Gastroesophageal sphincter (tissue), 4 donors: ENCODE measurements around the gene FHIP1A. TPM values are rescaled to one million over a fixed set of nuclear protein-coding genes. Genes with fewer than 3 reads are reported as not detected.

ENCODE experiments used
- ATAC-seq: fragments of 150-250 bp; one replicate; pipeline ENCODE4 v1.9.1; 2016; ENCODE audit warnings: mild to moderate bottlenecking, moderate library complexity
- H3K27ac ChIP-seq, 4 donors: fragments of 200-600 bp; sonication (generic) in 3 of 4; 1 replicate in 3 of 4; 2 replicates in 1 of 4; pipeline ENCODE4 v1.5.1; 2016 to 2019
- H3K27me3 ChIP-seq: fragments of 200-600 bp; sonication (generic); one replicate; pipeline ENCODE4 v1.5.1; 2019
- H3K36me3 ChIP-seq, 2 donors: fragments of 200-600 bp; sonication (generic); one replicate each; pipeline ENCODE4 v1.5.1; 2019; ENCODE audit warnings: control low read depth in 1 of 2
- H3K4me1 ChIP-seq, 3 donors: fragments of 200-600 bp; sonication (generic); 1 replicate in 2 of 3; 2 replicates in 1 of 3; pipeline ENCODE4 v1.5.1; 2016 to 2019; ENCODE audit warnings: control low read depth in 2 of 3
- H3K4me3 ChIP-seq, 2 donors: fragments of 200-600 bp; sonication (generic); one replicate each; pipeline ENCODE4 v1.5.1; 2019; ENCODE audit warnings: mild to moderate bottlenecking in 1 of 2, moderate library complexity in 1 of 2
- H3K9me3 ChIP-seq, 3 donors: fragments of 200-600 bp; sonication (generic); one replicate each; pipeline ENCODE4 v1.5.1; 2017 to 2019; ENCODE audit warnings: control low read depth in 2 of 3
- EP300 ChIP-seq: sonication (generic); formaldehyde crosslinking; IDR thresholded peaks from one replicate; pipeline ENCODE4 v1.6.1; 2017; ENCODE audit warnings: antibody characterized with exemption, mild to moderate bottlenecking
- POLR2A ChIP-seq, 2 donors: fragments of 450-650 bp; IDR thresholded peaks; one replicate each; pipeline ENCODE4 v1.6.1; 2017; ENCODE audit warnings: antibody characterized with exemption in 2 of 2, mild to moderate bottlenecking in 2 of 2, moderate library complexity in 1 of 2
- POLR2AphosphoS5 ChIP-seq: sonication (generic); formaldehyde crosslinking; IDR thresholded peaks from one replicate; pipeline ENCODE4 v1.6.1; 2017; ENCODE audit warnings: antibody characterized with exemption
- WGBS, 2 donors: methylation state at CpG; one replicate each; pipeline ENCODE4 v1.1.5; 2018; ENCODE audit warnings: low coverage in 1 of 2; 5-methylcytosine and 5-hydroxymethylcytosine counted together
- total RNA-seq, 4 donors: library from RNA; depleted of rRNA; stranded (reverse); fragments of >200 nt; gene quantifications; one replicate each; pipeline ENCODE4 v1.1.0, GENCODE V29; 2016
- TF ChIP-seq, protein P1 (sequence below), 4 experiments: fragments of 200-600 bp in 2 of 4; fragments of 450-650 bp in 2 of 4; sonication (generic) in 1 of 4; IDR thresholded peaks; one replicate each; pipeline ENCODE4 v1.5.1; 2017 to 2019; ENCODE audit warnings: antibody characterized with exemption in 4 of 4, mild to moderate bottlenecking in 2 of 4, moderate library complexity in 2 of 4

FHIP1A gene
- total RNA-seq, 4 donors from 2014 or later = 3.3 to 19.5 (median 4.9) TPM

DNA sequence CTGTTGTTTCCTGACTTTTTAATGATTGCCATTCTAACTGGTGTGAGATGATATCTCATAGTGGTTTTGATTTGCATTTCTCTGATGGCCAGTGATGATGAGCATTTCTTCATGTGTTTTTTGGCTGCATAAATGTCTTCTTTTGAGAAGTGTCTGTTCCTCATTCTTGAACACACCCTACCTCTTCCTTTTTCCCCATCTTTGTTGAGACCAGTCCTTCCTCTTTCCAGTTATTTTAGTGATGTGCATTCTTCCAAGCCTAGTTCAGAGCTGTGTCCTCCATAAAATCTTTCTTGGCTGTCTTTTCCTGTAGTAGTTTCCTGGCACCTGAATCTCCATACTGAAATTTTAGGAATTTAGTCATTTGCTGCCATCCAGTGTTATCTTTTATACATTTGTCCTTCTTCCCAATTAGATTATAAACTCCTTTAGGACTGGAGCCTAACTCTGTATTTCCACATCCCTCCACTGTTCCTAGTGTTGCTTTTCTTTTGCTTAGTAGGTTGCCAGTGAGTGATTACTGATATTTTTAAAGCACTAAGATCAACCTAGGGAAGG, 11.4 kb downstream of the FHIP1A start:
- ATAC-seq = no peak
- TF ChIP-seq EP300 (no peak), POLR2A (IDR thresholded peaks at IDR 0.05) (no peak), POLR2AphosphoS5 (no peak)
- TF ChIP-seq, protein P1, sequence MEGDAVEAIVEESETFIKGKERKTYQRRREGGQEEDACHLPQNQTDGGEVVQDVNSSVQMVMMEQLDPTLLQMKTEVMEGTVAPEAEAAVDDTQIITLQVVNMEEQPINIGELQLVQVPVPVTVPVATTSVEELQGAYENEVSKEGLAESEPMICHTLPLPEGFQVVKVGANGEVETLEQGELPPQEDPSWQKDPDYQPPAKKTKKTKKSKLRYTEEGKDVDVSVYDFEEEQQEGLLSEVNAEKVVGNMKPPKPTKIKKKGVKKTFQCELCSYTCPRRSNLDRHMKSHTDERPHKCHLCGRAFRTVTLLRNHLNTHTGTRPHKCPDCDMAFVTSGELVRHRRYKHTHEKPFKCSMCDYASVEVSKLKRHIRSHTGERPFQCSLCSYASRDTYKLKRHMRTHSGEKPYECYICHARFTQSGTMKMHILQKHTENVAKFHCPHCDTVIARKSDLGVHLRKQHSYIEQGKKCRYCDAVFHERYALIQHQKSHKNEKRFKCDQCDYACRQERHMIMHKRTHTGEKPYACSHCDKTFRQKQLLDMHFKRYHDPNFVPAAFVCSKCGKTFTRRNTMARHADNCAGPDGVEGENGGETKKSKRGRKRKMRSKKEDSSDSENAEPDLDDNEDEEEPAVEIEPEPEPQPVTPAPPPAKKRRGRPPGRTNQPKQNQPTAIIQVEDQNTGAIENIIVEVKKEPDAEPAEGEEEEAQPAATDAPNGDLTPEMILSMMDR (IDR thresholded peaks at IDR 0.05) = no peak
- H3K27me3 ChIP-seq = no peaks in the 10 kb centered on the region
- H3K36me3 ChIP-seq = no peaks in the 10 kb centered on the region
- no peak overlapping the region for H3K27ac ChIP-seq
- H3K9me3 ChIP-seq = no peaks in the 10 kb centered on the region
- H3K4me3 ChIP-seq = no peak overlapping the region
- no peaks in the 10 kb centered on the region for H3K4me1 ChIP-seq

DNA sequence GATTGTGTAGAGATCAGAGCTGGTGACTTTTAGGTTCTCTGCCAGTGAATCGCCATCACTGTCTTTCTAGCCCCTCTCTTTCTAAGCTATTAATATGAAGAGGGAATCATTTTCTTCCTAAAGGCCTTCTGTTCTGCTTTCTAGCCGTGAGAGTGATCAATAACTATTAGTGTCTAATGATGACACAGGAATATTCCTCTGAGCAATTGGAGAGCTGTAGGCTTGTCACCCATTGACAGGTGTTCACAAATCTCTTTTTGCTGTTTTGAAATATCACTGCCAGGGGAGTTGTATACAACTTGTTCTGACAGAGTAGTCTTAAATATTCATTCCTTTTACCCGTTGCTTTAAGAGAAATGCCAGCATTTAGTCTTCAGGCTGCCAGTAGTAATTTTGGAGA, 13.9 kb downstream of the FHIP1A start:
- WGBS, 2 donors = 63 to 89% methylated on average over 2 to 3 of the region's 3 CpGs
- Histone ChIP-seq H3K4me1 (no peaks in the 10 kb centered on the region), H3K36me3 (no peaks in the 10 kb centered on the region), H3K27ac (no peak overlapping the region), H3K9me3 (no peaks in the 10 kb centered on the region), H3K4me3 (no peak overlapping the region), H3K27me3 (no peaks in the 10 kb centered on the region)
- TF ChIP-seq, protein P1 (IDR thresholded peaks at IDR 0.05) = no peak
- TF ChIP-seq EP300 (no peak), POLR2AphosphoS5 (no peak), POLR2A (IDR thresholded peaks at IDR 0.05) (no peak)
- no peak for ATAC-seq

DNA sequence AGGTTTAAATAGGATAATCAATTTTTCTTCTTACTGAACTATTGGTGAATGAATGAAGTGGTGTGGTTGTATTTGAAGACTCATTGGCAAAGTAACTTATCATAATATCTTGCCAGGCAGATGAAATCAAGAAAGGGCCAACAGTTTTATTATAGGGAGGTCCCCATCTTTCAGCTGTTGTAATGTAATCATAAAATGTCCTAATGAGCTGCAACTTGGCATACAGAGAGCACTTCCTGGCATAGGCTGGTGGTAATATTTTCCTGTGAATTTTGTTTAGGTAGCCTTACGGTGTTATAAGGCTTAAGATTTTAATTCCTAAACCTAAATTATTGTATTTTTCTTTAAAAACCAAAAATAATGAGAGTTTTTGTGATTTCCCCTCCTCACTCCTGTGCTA, 17.5 kb downstream of the FHIP1A start:
- Histone ChIP-seq H3K27ac (no peak overlapping the region), H3K4me3 (no peak overlapping the region), H3K9me3 (no peaks in the 10 kb centered on the region), H3K36me3 (no peaks in the 10 kb centered on the region), H3K27me3 (no peaks in the 10 kb centered on the region), H3K4me1 (no peaks in the 10 kb centered on the region)
- no peak for TF ChIP-seq EP300
- no peak for TF ChIP-seq POLR2AphosphoS5
- TF ChIP-seq, protein P1 (IDR thresholded peaks at IDR 0.05) = no peak
- no peak for TF ChIP-seq POLR2A (IDR thresholded peaks at IDR 0.05)
- WGBS, 2 donors = 56 to 75% methylated on average over 1 of the region's 1 CpG
- ATAC-seq = no peak

DNA sequence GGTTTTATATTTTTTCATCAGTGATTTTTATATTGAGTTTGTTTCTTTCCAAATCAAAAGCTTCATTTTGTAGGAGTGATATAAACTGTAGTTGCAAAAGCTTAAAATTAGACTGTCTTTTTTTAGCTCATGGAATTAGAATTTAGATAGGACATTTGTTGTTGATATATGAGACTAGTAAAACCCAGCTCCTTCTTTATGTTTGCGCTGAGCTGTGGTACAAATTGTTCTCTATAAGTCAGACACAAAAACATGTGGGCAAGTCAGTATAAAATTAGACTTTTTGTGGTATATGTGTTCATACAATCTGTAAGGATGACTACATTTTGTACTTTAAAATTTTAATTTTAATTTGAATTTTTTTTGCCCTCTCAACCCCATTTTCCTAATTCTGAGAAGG, 18.3 kb downstream of the FHIP1A start:
- H3K27me3 ChIP-seq = no peaks in the 10 kb centered on the region
- 89 to 100% methylated on average over 1 of the region's 1 CpG for WGBS, 2 donors
- no peak for ATAC-seq

DNA sequence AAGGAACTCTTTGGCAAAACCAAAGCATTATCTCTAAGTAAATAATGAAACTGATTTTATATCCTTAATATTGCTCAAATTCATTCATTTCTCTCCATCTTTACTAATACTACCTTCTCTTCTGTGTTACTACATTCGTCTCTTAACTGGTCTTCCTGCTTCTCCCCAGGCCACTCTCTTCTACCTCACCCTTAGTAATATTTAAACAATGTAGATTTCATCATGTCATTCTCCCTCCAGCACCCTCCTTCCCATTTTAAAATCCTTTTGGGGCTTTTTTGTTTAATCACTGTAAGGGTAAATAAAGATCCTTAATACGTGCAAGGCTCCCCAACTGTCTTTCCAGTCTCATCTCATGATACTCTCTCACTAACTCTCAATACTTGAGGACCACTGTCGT, 19.4 kb downstream of the FHIP1A start:
- no peaks in the 10 kb centered on the region for H3K27me3 ChIP-seq
- no peak overlapping the region for H3K4me3 ChIP-seq
- H3K36me3 ChIP-seq = no peaks in the 10 kb centered on the region
- no peak for ATAC-seq
- 84% methylated on average over 3 of the region's 3 CpGs for WGBS, 2 donors
- H3K27ac ChIP-seq = no peak overlapping the region
- H3K4me1 ChIP-seq = no peaks in the 10 kb centered on the region
- no peak for TF ChIP-seq POLR2A (IDR thresholded peaks at IDR 0.05)
- TF ChIP-seq EP300 = no peak
- TF ChIP-seq, protein P1 (IDR thresholded peaks at IDR 0.05) = no peak
- no peak for TF ChIP-seq POLR2AphosphoS5
- H3K9me3 ChIP-seq = no peaks in the 10 kb centered on the region

More for the DNA sequence above, 18.3 kb downstream of the FHIP1A start:
- TF ChIP-seq POLR2A (IDR thresholded peaks at IDR 0.05) = no peak
- TF ChIP-seq EP300 = no peak
- TF ChIP-seq POLR2AphosphoS5 = no peak
- TF ChIP-seq, protein P1 (IDR thresholded peaks at IDR 0.05) = no peak
- H3K4me1 ChIP-seq = no peaks in the 10 kb centered on the region
- H3K9me3 ChIP-seq = no peaks in the 10 kb centered on the region
- no peak overlapping the region for H3K4me3 ChIP-seq
- no peak overlapping the region for H3K27ac ChIP-seq
- H3K36me3 ChIP-seq = no peaks in the 10 kb centered on the region
